Mucosa of gallbladder (tissue), 1 donor: ENCODE results near the gene ASB17. TPM values are rescaled to one million over a fixed set of nuclear protein-coding genes. Genes with fewer than 3 reads are reported as not detected.
"Not testable (repeated sequence)": the region's sequence is repeated elsewhere in the genome, so short reads cannot be mapped to it uniquely, and the experiment has no call there.

Experiments used
- DNase-seq: peaks from one replicate; pipeline ENCODE4 v3.0.0-alpha.2; 2020; ENCODE audit warnings: low spot score
- total RNA-seq: library from RNA; stranded (reverse); gene quantifications from one replicate; pipeline ENCODE4 v1.2.1, GENCODE V29; 2021
- donor health status: DM: no; HTN: no; CAD: no.

Gene ASB17, protein sequence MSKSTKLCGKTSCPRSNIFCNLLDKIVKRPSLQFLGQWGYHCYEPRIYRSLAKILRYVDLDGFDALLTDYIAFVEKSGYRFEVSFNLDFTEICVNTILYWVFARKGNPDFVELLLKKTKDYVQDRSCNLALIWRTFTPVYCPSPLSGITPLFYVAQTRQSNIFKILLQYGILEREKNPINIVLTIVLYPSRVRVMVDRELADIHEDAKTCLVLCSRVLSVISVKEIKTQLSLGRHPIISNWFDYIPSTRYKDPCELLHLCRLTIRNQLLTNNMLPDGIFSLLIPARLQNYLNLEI
- not detected for total RNA-seq

- DNase-seq: no peak
Measured at GRCh38 chr1:75932304-75932703, at the start of gene ASB17. Gene ASB17, minus strand, starts transcription at chr1:75932404. Its CDS starts 113 bp downstream, at chr1:75932291.

GRCh38 chr1:75980972-75981897 is 49.0 kb upstream of the ASB17 start:
- DNase-seq: no peak

DNA sequence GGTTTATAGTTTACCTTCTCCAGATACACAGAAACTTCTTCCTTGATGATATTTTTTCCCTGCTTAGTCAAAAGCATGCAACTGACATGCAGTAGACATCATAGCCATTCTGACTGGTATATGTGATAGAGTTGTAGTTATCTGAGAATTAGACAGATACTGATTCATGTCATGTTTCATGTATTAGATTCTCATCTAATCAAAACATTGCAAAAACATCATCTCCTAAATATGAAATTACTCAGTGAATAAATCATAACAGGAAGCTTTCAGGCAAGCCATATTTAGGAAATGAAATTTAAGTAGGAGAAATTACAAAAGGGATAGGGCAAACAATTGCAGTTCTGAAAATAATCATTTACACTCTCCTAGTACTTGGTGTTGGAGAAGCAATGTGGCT is 38.4 kb upstream of the ASB17 start:
- DNase-seq: no peak

GRCh38 chr1:75969550-75969949 is 37.3 kb upstream of the ASB17 start:
- DNase-seq: no peak

DNA sequence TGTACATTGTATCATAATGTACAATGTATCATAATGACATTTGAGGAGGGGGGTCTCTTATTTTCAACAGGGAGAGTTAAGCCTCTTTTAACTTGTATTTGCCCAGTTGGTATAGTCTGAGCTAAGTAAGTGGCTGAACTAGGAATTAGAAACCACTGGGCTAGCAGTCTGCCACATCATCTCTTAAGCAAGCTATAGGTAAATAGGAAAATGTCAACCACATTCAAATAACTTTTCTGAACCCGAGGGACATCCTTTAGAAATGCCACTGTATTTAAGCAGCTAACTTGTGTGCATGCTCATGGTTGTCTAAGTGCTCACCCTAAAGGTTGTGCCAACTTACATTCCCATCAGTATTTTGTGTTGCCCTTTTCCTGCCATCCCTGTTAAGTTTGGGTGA is 35.5 kb upstream of the ASB17 start:
- no peak for DNase-seq

DNA sequence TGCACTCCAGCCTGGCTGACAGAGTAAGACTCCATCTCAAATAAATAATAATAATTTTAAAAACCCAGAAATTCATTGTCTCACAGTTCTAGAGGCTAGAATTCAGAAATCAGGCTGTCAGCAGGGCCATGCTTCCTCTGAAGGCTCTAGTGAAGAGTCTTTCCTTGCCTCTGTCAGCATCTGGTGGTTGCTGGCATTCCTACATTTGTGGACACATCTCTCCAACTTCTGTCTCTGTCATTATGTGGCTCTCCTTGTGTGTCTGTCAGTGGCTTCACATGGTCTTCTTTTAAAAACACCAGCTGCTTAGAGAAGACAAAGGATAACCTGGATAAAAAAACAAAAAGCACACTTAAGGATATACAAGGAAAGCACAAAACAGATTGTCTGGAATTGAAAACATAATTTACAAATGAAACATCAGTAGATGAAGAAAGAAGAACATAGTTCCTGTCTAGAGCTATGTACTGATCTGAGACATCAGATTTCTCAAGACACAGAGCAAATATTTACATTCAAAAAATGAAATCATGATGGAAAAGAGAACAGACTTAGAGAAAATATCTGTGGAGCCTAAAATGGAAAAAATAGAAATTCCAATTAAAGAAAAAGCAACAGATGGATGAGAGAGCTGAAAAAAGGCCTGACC is 32.7 kb upstream of the ASB17 start:
- no peak for DNase-seq

DNA sequence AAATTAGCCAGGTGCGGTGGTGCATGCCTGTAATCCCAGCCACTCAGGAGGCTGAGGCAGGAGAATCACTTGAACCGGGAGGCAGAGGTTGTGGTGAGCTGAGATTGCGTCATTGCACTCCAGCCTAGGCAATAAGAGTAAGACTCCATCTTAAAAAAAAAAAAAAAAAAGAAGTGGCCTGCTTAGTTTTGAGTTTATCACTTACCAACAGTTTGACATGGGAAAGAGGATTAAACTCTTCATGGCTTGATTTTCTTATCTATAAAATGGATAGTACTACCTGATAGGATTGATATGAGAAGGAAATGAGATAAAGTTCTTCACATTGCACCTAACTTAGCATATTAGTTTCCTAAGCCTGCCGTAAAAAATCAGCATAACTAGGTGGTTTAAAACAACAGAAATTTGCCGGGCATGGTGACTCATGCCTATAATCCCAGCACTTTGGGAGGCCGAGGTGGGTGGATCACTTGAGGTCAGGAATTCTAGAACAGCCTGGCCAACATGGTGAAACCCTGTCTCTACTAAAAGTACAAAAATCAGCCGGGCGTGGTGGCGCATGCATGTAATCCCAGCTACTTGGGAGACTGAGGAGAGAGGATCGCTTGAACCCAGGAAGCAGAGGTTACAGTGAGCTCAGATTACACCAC is 32.0 kb upstream of the ASB17 start:
- DNase-seq: not testable (repeated sequence)

- DNase-seq: no peak
Measured at GRCh38 chr1:75954586-75954985, 22.4 kb upstream of the ASB17 start.

- no peak for DNase-seq
Measured at GRCh38 chr1:75953461-75953860, 21.3 kb upstream of the ASB17 start.

- no peak for DNase-seq
Measured at GRCh38 chr1:75952016-75952415, 19.8 kb upstream of the ASB17 start.

DNA sequence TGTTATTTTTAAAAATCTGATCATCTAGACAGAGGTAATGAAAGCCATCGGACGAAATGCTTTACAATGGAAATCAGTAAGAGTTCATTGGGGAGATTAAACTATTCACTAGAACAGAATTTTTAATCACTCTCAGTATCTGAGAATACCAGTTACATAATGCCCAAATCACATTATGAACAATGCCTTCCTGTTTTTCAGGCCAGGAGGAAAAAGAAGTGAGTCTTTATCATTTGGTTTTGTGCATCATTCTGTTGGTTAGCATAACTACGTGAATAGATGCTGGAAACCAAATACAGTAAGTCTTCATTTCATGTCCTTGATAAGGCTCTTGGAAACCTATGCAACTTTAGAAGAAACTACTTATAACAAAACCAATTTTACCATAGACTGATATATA is 18.0 kb upstream of the ASB17 start:
- DNase-seq: no peak

DNA sequence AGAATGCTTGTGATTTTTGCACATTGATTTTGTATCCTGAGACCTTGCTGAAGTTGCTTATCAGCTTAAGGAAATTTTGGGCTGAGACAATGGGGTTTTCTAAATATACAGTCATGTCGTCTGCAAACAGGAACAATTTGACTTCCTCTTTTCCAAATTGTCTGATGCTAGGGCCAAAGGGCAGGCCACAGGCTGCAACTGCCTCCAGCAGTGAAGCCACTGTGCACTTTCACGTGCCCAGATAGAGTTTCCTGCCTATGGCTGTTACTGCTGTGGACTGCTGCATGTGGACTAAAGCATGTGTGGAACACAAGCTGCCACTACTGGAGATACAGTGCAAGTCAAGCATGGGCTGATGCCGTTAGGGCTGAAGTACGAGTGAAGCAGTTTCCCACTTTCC is 10.8 kb upstream of the ASB17 start:
- DNase-seq: not testable (repeated sequence)

DNA sequence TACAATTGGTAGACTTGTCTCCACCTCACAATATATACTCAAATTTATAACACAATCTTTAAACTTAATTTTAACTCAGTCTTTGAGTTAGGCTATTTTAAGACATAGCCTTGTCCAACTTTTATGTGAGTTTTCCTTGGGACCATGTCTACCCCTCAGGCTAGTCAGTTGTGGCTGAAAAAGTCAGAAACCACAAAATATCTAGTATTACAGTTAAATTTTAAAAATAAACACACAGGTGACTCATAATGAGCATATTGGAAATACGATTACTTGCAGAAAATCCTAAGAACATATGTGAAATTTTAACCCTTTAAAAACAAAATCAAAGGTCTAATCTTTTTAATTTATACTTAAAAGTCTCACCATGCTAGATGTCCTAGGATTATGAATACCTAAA is 4.8 kb upstream of the ASB17 start:
- no peak for DNase-seq

DNA sequence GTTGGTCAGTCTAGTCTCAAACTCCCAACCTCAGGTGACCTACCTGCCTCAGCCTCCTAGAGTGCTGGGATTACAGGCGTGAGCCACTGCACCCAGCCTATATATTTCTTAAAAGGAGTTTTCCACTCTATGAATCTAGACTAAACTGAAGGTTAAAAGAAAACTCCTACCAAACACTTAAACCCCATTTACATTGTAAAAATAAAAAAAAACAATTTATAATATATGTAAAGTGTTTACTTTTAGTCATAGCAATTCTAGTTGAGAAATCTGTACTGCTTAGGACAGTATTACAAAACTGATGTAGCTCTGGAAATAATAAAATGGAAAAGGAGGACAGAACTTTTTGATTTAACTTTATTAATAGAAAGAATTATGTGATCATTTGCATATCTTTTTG is 9.5 kb downstream of the ASB17 start:
- no peak for DNase-seq

DNA sequence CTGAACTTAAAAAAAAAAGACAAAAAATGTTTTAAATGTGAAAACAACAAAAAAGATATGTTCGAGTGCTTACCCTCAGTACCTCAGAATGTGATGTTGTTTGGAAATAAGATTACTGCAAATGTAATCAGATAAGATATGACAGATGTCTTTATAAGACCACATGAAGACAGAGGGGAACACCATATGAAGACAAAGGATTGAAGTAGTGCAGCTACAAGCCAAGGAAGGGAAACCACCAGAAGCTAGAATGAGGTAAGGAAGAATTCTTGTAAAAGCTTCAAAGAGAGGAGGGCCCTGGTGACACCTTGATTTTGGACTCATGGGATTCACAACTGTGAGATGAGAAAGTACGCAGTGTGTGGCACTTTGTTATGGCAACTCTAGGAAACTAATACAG is 15.4 kb downstream of the ASB17 start:
- no peak for DNase-seq

GRCh38 chr1:75908717-75909152 is 23.5 kb downstream of the ASB17 start:
- DNase-seq: no peak

DNA sequence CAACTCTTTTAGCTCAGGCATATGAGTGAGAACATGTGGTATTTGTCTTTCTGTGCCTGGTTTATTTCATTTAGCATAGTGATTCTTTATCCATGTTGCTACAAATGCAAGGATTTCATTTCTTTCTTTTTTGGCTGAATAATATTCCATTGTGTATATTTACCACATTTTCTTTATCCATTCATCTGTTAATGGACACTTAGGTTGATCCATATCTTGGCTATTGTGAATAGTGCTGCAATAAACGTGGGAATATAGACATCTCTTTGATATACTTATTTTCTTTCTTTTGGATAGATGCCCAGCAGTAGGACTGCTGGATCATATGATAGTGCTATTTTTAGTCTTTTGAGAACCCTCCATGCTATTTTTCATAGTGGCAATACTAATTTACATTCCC is 30.8 kb downstream of the ASB17 start:
- DNase-seq: no peak

DNA sequence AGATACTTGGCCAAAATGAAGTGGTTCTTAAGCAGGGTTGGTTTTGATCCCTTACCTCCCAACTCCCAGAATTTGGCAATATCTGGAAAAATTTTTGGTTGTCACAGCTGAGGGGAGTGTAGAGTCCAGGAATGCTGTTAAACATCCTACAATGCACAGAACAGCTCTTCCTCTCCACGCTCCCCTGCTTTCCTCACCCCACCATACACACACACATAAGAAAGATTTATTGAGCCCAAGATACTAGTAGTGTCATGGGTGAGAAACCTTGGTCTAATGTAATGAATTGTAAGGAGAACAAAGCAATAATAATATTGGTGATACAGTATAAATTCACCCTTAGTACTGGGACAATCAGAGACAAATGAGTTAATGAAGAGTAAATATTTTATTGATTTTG is 47.8 kb downstream of the ASB17 start:
- DNase-seq: no peak

- no peak for DNase-seq
Measured at GRCh38 chr1:75879985-75880384, 52.2 kb downstream of the ASB17 start.

GRCh38 chr1:75870951-75871350 is 61.3 kb downstream of the ASB17 start:
- no peak for DNase-seq
